SK-N-DZ (cell line): ENCODE data around the gene CA5A.
"Not testable (repeated sequence)": the region's sequence is repeated elsewhere in the genome, so short reads cannot be mapped to it uniquely, and the experiment has no call there.

ENCODE experiments used
- DNase-seq: peaks from one replicate; pipeline ENCODE4 v3.0.0-alpha.2; 2015; ENCODE audit warnings: low spot score

Gene CA5A

GRCh38 chr16:87948119-87948545 is 11.8 kb upstream of the CA5A start:
- no peak for DNase-seq

GRCh38 chr16:87947356-87948118 is 11.2 kb upstream of the CA5A start:
- no peak for DNase-seq

DNA sequence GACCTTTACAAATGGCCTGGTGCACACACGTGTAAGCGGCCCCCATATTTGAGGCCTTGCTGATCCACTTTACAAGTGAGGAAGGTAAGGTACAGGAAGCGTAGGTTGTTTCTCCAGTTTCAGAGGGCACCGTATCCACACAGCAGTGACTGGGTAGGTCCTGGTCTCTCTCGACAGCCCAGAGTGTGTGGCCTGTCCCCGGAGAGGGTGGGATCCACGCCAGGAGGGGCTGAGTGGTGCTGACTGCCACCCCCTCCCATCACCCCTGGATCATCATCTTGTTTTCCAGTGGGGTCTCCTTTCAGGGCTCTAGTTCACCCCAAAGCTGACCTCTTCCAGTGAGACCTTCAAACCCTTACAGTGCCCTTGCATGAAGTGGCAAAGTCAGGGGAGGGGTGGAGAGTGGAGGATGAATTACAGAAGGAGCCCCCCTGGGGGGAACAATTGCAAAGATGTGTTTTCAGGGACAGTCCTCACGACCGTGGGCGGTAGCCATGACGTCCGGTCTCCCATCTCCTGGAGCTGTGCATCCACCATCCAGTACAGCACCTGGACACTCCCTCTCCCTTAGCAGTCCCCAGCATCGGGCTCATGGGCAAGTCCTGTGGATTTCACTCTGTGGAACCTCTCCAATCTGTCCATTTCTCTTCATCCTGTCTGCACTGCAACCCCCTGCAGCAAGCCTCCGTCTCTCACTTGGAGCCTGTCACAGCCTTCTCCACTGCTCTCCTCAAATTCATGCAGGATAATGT is 10.4 kb upstream of the CA5A start:
- no peak for DNase-seq

- DNase-seq = peak; percentile 83
Measured at GRCh38 chr16:87945351-87946042, 9.2 kb upstream of the CA5A start.

GRCh38 chr16:87942680-87943079 is 6.4 kb upstream of the CA5A start:
- DNase-seq = no peak

GRCh38 chr16:87939562-87940423 is 3.5 kb upstream of the CA5A start:
- DNase-seq = no peak

DNA sequence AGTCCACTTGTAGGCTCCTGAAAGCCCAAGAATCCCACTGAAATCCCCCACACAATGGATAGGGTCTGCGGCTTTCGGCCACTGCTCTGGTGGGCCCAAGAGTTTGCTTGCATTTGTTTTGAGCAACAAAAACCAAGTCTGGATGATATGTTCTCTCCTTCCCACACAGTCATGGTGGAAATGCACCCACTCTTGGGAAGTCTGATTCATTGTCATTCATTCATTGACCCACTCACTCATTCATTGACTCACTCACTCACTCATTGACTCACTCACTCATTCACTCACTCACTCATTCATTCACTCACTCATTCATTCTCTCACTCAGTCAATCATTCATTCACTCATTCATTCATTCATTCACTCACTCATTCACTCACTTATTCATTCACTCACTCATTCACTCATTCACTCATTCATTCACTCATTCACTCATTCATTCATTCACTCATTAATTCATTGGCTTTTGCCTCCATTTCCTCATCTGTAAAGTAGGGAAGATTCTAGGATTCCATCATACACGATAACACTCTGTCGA is 2.2 kb upstream of the CA5A start:
- DNase-seq = no peak

GRCh38 chr16:87937231-87937542 is 858 bp upstream of the CA5A start:
- DNase-seq = not testable (repeated sequence)

- DNase-seq = not testable (repeated sequence)
Measured at GRCh38 chr16:87936016-87936374, 334 bp downstream of the CA5A start.

GRCh38 chr16:87934752-87935425 is 1.4 kb downstream of the CA5A start:
- DNase-seq = not testable (repeated sequence)

GRCh38 chr16:87933140-87933495 is 3.2 kb downstream of the CA5A start:
- DNase-seq = no peak

DNA sequence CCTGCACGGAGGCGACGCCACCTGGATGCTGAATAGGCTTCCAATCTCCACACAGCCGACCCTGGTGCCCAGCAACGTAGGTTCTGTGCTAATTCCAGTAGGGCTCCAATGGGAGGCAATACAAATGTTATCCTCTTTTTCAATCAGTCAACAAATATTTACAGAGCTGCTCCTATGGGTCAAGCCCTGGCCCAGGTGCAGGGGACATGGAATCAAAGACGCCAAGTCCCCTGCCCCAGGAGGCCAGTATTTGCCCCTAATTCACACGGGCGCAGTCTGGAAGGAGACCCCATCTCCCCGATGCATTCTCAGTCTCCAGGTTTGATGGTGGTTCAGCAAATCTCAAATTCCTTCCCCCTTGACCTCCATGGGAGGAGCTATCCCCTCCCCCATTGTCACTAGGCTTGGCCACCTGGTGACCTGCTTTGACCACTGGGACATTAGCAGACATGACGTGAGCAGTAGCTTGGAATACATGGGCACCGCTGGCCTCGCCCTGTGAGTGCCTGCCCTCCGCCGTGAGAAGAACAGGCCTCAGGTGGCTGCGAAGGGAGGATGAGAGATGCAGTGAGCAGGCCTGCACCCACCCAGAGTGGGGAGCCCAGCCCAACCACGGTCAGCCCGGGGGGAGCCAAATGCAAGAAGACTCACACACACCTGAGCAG is 3.7 kb downstream of the CA5A start:
- DNase-seq = not testable (repeated sequence)

GRCh38 chr16:87931504-87931903 is 4.8 kb downstream of the CA5A start:
- peak; percentile 48 for DNase-seq

DNA sequence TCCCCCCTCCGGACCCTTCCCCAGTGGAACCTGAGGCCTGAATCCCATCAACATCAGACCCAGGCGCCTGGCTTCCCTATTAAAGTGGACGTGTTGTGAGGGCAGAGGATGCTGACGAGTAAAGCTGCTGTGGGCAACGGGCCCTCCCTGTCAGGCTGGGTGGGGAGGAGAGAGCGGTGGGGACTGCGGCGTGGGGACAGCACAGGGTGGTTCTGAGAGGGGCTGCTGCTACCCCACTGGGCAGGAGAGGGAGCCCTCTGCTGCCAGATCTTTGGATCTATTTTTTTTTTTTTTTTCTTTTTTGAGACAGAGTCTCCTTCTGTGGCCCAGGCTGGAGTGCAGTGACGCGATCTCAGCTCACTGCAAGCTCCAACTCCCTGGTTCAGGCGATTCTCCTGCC is 5.9 kb downstream of the CA5A start:
- peak; percentile 67 for DNase-seq

- no peak for DNase-seq
Measured at GRCh38 chr16:87929986-87930385, 6.3 kb downstream of the CA5A start.

DNA sequence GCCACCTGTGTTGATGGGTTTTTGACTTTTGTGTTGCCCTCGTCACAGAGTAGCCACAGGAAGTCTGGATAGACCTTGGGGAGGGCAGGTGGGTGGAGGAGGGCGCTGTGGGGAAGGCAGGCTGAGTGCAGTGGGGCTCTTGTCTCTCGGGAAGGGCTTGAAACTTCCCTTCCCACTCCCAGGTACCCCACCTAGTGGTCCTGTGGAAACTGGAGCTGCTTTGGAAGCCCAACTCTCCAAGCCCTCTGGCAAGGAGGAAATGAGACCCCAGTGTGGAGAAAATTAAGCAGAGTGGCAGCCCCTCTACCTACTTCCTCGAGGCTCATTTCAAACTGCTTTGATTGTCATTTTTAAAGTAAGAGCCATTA is 9.2 kb downstream of the CA5A start:
- DNase-seq = no peak

- DNase-seq = no peak
Measured at GRCh38 chr16:87926246-87927194, 9.8 kb downstream of the CA5A start.

DNA sequence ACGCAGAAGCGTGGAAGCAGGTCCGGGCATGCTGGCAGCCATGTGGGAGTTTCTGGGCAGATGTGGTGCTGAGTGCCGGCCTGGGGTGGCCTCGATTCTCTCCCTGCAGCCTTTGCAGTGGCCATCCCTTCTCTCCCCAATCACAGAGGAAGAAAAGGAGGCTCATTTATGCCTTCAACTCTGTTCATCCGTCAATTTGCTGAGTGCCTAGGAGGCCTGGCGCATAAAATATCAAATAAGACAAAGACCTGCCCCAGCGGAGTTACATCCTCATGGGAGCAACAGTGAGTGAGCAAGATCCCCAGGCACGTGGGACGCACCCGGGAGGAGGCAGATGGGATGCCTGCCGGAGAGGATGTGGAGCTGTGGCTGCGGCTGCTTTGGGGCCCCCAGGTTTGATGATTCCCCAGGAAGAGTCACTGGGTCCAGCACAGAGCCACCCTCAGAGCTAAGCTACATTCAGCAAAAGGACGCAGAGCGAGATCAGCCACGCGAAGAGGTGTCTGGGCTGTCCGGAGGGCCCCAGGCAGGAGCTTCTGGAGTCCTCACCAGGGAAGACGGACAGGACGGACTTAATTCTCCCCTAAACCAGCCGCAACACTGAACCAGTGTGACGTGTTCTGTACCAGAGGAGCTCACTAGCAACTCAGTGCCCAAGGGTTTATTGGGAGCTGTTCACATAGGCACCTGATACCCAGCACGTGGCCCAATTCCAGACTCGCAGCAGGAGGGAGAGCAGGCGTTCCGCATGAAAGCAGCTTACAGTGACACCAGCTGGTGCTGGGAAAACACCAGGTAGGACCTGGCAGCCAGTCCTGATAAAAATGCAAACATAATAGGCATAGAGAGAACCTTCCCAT is 11.3 kb downstream of the CA5A start:
- peak; percentile 55 for DNase-seq
